ENCODE results near the gene PMEPA1. TPM values are rescaled to one million over a fixed set of nuclear protein-coding genes. Genes with fewer than 3 reads are reported as not detected.

PMEPA1 gene
- total RNA-seq, 1 donor from 2014 or later, result 2.7 TPM

GRCh38 chr20:57693002-57693582, 16.7 kb downstream of the PMEPA1 start:
- ATAC-seq, result peak; percentile 43

- ATAC-seq, result no peak
These were observed 17.4 kb downstream of the PMEPA1 start for GRCh38 chr20:57692393-57692792.

- ATAC-seq, result no peak
These were observed 18.1 kb downstream of the PMEPA1 start for GRCh38 chr20:57691699-57692098.

DNA sequence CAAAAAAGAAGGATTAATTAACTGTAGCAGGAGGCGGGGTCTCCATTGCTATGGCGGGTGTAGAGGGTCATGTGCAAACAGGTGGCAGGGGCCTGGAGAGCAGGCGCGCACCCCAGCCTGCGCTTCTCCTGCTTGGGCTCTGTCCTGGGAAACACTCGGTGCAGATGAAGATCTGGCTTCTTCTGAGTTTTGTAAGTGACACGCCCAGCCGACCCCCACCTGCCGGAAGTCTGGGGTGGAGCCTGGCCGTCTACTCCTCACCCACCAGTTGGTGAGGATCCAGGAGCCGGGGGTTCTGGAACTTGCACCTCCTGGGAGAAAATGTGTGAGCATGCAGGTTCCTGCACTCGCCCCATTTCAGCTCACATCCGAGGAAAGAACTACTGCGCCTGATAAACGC, 19.3 kb downstream of the PMEPA1 start:
- ATAC-seq, result no peak

- no peak for ATAC-seq
These were observed 19.9 kb downstream of the PMEPA1 start for GRCh38 chr20:57689745-57690481.

- ATAC-seq, result no peak
These were observed 21.0 kb downstream of the PMEPA1 start for GRCh38 chr20:57688864-57689263.

DNA sequence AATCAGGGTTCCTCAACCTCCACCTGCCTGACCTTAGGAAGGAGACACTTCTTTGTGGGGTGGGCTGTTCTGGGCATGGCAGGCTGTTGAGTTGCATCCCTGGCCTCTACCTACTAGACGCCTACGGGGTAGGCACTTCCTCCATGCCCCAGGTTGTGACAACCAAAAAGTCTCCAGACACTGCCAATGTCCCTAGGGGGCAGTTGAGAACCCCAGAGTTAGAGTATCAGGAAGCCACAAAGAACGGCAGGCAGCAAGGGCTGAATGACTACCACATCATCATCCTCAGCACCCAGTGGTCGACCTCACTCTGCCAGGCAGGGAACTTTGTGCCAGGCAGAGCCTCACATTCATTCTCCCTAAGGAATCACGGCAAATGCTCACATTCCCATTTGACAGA, 21.5 kb downstream of the PMEPA1 start:
- ATAC-seq, result no peak

DNA sequence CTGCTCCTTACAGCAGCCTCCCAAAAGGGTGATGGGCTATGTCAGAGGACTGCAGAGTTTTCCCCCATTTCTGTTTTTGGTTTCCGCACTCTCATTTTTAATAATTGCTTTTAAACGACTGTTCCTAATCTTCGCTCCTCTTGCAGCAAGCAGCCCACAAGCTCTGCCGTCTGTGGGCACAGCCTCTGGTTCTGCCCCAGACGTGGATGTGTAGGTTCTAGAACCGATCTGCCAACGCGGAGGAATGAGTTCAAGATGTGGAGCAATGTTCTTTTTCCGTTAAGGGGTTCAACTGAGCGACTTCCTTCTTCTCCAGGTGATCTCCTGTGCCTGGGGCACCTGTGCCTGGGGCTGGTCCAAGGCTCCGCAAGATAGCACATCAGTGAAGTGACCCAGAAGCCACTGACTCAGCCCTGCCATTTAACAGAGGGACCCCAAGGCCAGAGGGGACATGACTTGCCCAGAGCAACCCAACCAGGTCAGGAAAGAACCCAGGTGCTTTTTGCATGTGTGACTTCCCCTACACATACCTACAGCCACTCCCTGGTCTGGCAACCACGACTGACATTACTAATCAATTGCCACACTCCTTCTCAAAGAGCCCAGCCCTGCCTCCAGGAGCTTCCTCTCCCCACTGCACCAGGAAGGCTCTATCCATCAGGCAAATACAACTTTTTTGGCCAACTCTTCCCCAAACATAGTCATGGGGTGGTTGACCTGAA, 22.7 kb downstream of the PMEPA1 start:
- peak; percentile 95 for ATAC-seq

GRCh38 chr20:57685146-57685758, 24.6 kb downstream of the PMEPA1 start:
- no peak for ATAC-seq

- no peak for ATAC-seq
These were observed 25.0 kb downstream of the PMEPA1 start for GRCh38 chr20:57684808-57685140.

GRCh38 chr20:57683881-57684807, 25.7 kb downstream of the PMEPA1 start:
- no peak for ATAC-seq

GRCh38 chr20:57683287-57683686, 26.5 kb downstream of the PMEPA1 start:
- ATAC-seq, result no peak

GRCh38 chr20:57682184-57683101, 27.4 kb downstream of the PMEPA1 start:
- no peak for ATAC-seq

- no peak for ATAC-seq
These were observed 28.6 kb downstream of the PMEPA1 start for GRCh38 chr20:57680934-57681914.

GRCh38 chr20:57680131-57680716, 29.6 kb downstream of the PMEPA1 start:
- ATAC-seq, result no peak

DNA sequence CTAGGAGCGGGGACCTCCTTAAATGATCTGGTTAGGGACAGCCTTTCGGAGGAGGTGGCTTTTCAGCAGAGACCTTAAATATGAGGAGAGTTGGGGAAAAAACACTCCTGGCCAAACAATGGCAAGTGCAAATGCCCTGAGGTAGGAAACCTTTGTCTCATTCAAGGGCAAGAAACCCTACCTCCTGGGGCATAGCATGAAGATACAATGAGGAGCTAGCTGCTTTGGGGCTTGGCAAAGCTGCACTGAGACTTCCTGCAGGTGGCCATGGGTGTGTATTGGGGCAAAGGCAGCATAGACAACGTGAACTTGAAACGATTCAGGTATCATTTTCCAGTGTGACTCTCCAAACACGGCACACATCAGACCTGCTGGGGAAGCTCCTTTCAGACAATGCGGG, 30.7 kb downstream of the PMEPA1 start:
- ATAC-seq, result no peak

DNA sequence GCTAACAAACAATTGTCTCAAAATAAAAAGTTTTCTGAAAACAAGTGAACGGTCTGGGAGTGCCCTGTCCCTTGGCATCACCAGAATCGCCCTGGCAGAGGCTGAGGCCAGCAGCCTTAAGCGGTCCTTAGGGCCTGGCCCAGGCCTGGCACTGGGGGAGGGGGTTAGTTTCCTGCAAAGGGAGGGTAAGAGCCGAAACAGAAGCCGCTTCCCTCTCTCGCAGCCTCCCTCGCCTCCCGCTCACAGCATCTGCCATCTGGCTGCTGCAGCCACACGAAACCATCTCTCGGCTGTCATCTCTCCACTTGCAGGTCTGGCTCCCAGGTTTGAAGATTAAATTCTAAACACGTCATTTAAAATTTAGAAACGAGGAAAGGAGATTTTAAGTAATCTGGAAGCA, 31.5 kb downstream of the PMEPA1 start:
- no peak for ATAC-seq

DNA sequence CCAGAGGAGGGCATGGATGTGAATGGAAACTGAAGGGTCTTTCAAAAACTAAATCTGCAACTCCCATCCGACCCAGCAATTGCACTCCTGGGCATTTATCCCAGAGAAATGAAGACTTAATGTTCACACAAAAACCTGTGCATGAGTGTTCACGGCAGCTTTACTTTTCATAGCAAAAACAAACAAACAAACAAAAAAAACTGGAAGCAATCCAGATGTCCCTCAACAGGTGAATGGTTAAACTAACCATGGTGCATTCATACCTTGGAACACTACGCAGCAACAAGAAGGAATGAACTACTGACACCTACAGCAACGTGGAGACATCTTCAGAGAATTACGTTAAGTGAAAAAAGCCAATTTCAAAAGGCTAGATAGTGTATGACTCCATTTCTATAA, 32.2 kb downstream of the PMEPA1 start:
- ATAC-seq, result no peak

Data from esophagus mucosa (tissue), 1 donor.